Measurements from ENCODE around the gene ADGRB2.

ADGRB2 gene

GRCh38 chr1:31745096-31745945, 18.8 kb downstream of the ADGRB2 start:
- H3K9ac ChIP-seq (ENCODE audit: low read depth, low read length) = no peak overlapping the region
- no peaks in the 10 kb centered on the region for H3K27me3 ChIP-seq (ENCODE audit: control insufficient read depth, insufficient read depth, low read length)
- no peak overlapping the region for H3K4me3 ChIP-seq (ENCODE audit: low read depth, low read length)
- H3K36me3 ChIP-seq (ENCODE audit: control insufficient read depth, insufficient read depth, low read length) = no peaks in the 10 kb centered on the region
- H3K27ac ChIP-seq (ENCODE audit: low read depth, low read length) = no peak overlapping the region
- H3K4me1 ChIP-seq (ENCODE audit: control insufficient read depth, insufficient read depth, low read length) = peaks cover 15% of the 10 kb centered on the region; the same call in 1 of the 2 replicates
- no peaks in the 10 kb centered on the region for H3K9me3 ChIP-seq (ENCODE audit: control insufficient read depth, insufficient read depth, low read length)

GRCh38 chr1:31744165-31744888, 19.8 kb downstream of the ADGRB2 start:
- Histone ChIP-seq H3K4me3 (ENCODE audit: low read depth, low read length) (no peak overlapping the region), H3K4me1 (ENCODE audit: control insufficient read depth, insufficient read depth, low read length) (peaks cover 19% of the 10 kb centered on the region; the same call in 1 of the 2 replicates), H3K36me3 (ENCODE audit: control insufficient read depth, insufficient read depth, low read length) (no peaks in the 10 kb centered on the region), H3K9ac (ENCODE audit: low read depth, low read length) (no peak overlapping the region), H3K27me3 (ENCODE audit: control insufficient read depth, insufficient read depth, low read length) (no peaks in the 10 kb centered on the region), H3K27ac (ENCODE audit: low read depth, low read length) (no peak overlapping the region), H3K9me3 (ENCODE audit: control insufficient read depth, insufficient read depth, low read length) (no peaks in the 10 kb centered on the region)

- no peaks in the 10 kb centered on the region for H3K9me3 ChIP-seq (ENCODE audit: control insufficient read depth, insufficient read depth, low read length)
- peaks cover 22% of the 10 kb centered on the region; the same call in 1 of the 2 replicates for H3K4me1 ChIP-seq (ENCODE audit: control insufficient read depth, insufficient read depth, low read length)
- no peaks in the 10 kb centered on the region for H3K27me3 ChIP-seq (ENCODE audit: control insufficient read depth, insufficient read depth, low read length)
- H3K36me3 ChIP-seq (ENCODE audit: control insufficient read depth, insufficient read depth, low read length) = 0 out of 2 replicates have a peak, but pooled peaks cover 11% of the 10 kb centered on the region
- no peak overlapping the region for H3K4me3 ChIP-seq (ENCODE audit: low read depth, low read length)
- H3K9ac ChIP-seq (ENCODE audit: low read depth, low read length) = no peak overlapping the region
- no peak overlapping the region for H3K27ac ChIP-seq (ENCODE audit: low read depth, low read length)
These were observed 21.5 kb downstream of the ADGRB2 start for GRCh38 chr1:31742462-31743212.

- Histone ChIP-seq H3K9me3 (ENCODE audit: control insufficient read depth, insufficient read depth, low read length) (no peaks in the 10 kb centered on the region), H3K4me3 (ENCODE audit: low read depth, low read length) (no peak overlapping the region), H3K9ac (ENCODE audit: low read depth, low read length) (no peak overlapping the region), H3K36me3 (ENCODE audit: control insufficient read depth, insufficient read depth, low read length) (0 out of 2 replicates have a peak, but pooled peaks cover 11% of the 10 kb centered on the region), H3K27ac (ENCODE audit: low read depth, low read length) (no peak overlapping the region), H3K27me3 (ENCODE audit: control insufficient read depth, insufficient read depth, low read length) (no peaks in the 10 kb centered on the region), H3K4me1 (ENCODE audit: control insufficient read depth, insufficient read depth, low read length) (peaks cover 7% of the 10 kb centered on the region; the same call in 1 of the 2 replicates)
These were observed 24.8 kb downstream of the ADGRB2 start for GRCh38 chr1:31739346-31739745.

GRCh38 chr1:31736675-31737074, 27.5 kb downstream of the ADGRB2 start:
- no peaks in the 10 kb centered on the region for H3K9me3 ChIP-seq (ENCODE audit: control insufficient read depth, insufficient read depth, low read length)
- H3K9ac ChIP-seq (ENCODE audit: low read depth, low read length) = no peak overlapping the region
- H3K4me3 ChIP-seq (ENCODE audit: low read depth, low read length) = no peak overlapping the region
- H3K27me3 ChIP-seq (ENCODE audit: control insufficient read depth, insufficient read depth, low read length) = no peaks in the 10 kb centered on the region
- no peak overlapping the region for H3K27ac ChIP-seq (ENCODE audit: low read depth, low read length)
- peaks cover 15% of the 10 kb centered on the region; the same call in 1 of the 2 replicates for H3K36me3 ChIP-seq (ENCODE audit: control insufficient read depth, insufficient read depth, low read length)
- peaks cover 7% of the 10 kb centered on the region; the same call in 1 of the 2 replicates for H3K4me1 ChIP-seq (ENCODE audit: control insufficient read depth, insufficient read depth, low read length)

GRCh38 chr1:31735571-31735970, 28.6 kb downstream of the ADGRB2 start:
- H3K36me3 ChIP-seq (ENCODE audit: control insufficient read depth, insufficient read depth, low read length) = peaks cover 16% of the 10 kb centered on the region; the same call in 1 of the 2 replicates
- H3K27me3 ChIP-seq (ENCODE audit: control insufficient read depth, insufficient read depth, low read length) = no peaks in the 10 kb centered on the region
- H3K4me3 ChIP-seq (ENCODE audit: low read depth, low read length) = no peak overlapping the region
- H3K4me1 ChIP-seq (ENCODE audit: control insufficient read depth, insufficient read depth, low read length) = peaks cover 7% of the 10 kb centered on the region; the same call in 1 of the 2 replicates
- H3K9me3 ChIP-seq (ENCODE audit: control insufficient read depth, insufficient read depth, low read length) = no peaks in the 10 kb centered on the region
- H3K9ac ChIP-seq (ENCODE audit: low read depth, low read length) = no peak overlapping the region
- H3K27ac ChIP-seq (ENCODE audit: low read depth, low read length) = no peak overlapping the region

GRCh38 chr1:31734582-31735107, 29.5 kb downstream of the ADGRB2 start:
- peaks cover 22% of the 10 kb centered on the region; the same call in 1 of the 2 replicates for H3K36me3 ChIP-seq (ENCODE audit: control insufficient read depth, insufficient read depth, low read length)

GRCh38 chr1:31733389-31734219, 30.5 kb downstream of the ADGRB2 start:
- H3K4me1 ChIP-seq (ENCODE audit: control insufficient read depth, insufficient read depth, low read length) = no peaks in the 10 kb centered on the region
- H3K27me3 ChIP-seq (ENCODE audit: control insufficient read depth, insufficient read depth, low read length) = no peaks in the 10 kb centered on the region
- H3K9me3 ChIP-seq (ENCODE audit: control insufficient read depth, insufficient read depth, low read length) = no peaks in the 10 kb centered on the region
- H3K27ac ChIP-seq (ENCODE audit: low read depth, low read length) = no peak overlapping the region
- no peak overlapping the region for H3K4me3 ChIP-seq (ENCODE audit: low read depth, low read length)
- peaks cover 18% of the 10 kb centered on the region; the same call in 1 of the 2 replicates for H3K36me3 ChIP-seq (ENCODE audit: control insufficient read depth, insufficient read depth, low read length)
- no peak overlapping the region for H3K9ac ChIP-seq (ENCODE audit: low read depth, low read length)

More at GRCh38 chr1:31734582-31735107, 29.5 kb downstream of the ADGRB2 start:
- Histone ChIP-seq H3K4me3 (ENCODE audit: low read depth, low read length) (no peak overlapping the region), H3K4me1 (ENCODE audit: control insufficient read depth, insufficient read depth, low read length) (peaks cover 6% of the 10 kb centered on the region; the same call in 1 of the 2 replicates), H3K27me3 (ENCODE audit: control insufficient read depth, insufficient read depth, low read length) (no peaks in the 10 kb centered on the region), H3K9me3 (ENCODE audit: control insufficient read depth, insufficient read depth, low read length) (no peaks in the 10 kb centered on the region), H3K9ac (ENCODE audit: low read depth, low read length) (no peak overlapping the region), H3K27ac (ENCODE audit: low read depth, low read length) (no peak overlapping the region)

- H3K4me3 ChIP-seq (ENCODE audit: low read depth, low read length) = no peak overlapping the region
- no peaks in the 10 kb centered on the region for H3K9me3 ChIP-seq (ENCODE audit: control insufficient read depth, insufficient read depth, low read length)
- H3K4me1 ChIP-seq (ENCODE audit: control insufficient read depth, insufficient read depth, low read length) = no peaks in the 10 kb centered on the region
- no peaks in the 10 kb centered on the region for H3K27me3 ChIP-seq (ENCODE audit: control insufficient read depth, insufficient read depth, low read length)
- peaks cover 11% of the 10 kb centered on the region; the same call in 1 of the 2 replicates for H3K36me3 ChIP-seq (ENCODE audit: control insufficient read depth, insufficient read depth, low read length)
- no peak overlapping the region for H3K27ac ChIP-seq (ENCODE audit: low read depth, low read length)
- H3K9ac ChIP-seq (ENCODE audit: low read depth, low read length) = no peak overlapping the region
These were observed 31.3 kb downstream of the ADGRB2 start for GRCh38 chr1:31732751-31733289.
